ENCODE results near the gene IFFO2. TPM values are rescaled to one million over a fixed set of nuclear protein-coding genes. Genes with fewer than 3 reads are reported as not detected.
A peak's percentile ranks its signal among the peaks of the same experiment; 100 is the strongest.

Gene IFFO2
- total and polyA plus RNA-seq, 2 of the 13 experiments (the other 11 are each of a cell fraction or from before 2014, with no cell fraction given), result 7.3 to 16.7 TPM

DNA sequence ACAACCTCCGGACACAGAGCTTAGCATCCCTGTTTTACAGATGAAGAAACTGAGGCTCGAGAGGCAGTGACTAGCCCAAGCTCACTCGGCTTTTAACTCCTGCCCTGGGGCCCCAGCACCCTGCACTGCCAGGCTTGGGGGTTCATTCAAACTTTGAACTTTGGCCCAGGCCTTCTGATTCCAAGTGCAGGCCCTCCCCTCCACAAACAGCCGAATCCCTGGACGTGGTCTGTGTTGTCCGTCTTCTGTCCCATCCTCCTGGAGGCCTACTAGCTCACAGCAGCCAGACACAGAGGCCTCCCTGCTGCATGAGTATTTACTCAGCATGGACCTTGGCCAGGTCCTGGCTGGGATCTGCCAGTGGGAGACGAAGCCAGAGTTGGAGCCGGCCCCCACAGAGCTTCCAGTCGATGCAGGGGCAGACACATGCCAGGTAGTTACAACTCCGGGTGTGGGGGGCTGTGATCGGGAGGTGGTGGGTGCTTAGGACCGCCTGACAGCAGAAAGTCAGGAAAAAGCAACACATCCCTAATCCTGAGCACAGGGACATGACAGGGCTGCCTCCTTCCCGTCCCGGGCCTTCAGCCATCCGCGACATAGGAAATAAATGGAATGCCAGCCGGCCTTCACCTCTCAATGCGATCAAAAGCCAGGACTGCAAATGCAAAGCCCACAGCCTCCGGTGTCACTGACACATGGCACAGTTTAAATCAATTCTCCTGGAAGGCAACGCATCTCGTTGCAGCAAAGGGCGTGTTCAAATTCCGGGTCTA is 7.4 kb downstream of the IFFO2 start (continued):
- TF ChIP-seq, protein P1, sequence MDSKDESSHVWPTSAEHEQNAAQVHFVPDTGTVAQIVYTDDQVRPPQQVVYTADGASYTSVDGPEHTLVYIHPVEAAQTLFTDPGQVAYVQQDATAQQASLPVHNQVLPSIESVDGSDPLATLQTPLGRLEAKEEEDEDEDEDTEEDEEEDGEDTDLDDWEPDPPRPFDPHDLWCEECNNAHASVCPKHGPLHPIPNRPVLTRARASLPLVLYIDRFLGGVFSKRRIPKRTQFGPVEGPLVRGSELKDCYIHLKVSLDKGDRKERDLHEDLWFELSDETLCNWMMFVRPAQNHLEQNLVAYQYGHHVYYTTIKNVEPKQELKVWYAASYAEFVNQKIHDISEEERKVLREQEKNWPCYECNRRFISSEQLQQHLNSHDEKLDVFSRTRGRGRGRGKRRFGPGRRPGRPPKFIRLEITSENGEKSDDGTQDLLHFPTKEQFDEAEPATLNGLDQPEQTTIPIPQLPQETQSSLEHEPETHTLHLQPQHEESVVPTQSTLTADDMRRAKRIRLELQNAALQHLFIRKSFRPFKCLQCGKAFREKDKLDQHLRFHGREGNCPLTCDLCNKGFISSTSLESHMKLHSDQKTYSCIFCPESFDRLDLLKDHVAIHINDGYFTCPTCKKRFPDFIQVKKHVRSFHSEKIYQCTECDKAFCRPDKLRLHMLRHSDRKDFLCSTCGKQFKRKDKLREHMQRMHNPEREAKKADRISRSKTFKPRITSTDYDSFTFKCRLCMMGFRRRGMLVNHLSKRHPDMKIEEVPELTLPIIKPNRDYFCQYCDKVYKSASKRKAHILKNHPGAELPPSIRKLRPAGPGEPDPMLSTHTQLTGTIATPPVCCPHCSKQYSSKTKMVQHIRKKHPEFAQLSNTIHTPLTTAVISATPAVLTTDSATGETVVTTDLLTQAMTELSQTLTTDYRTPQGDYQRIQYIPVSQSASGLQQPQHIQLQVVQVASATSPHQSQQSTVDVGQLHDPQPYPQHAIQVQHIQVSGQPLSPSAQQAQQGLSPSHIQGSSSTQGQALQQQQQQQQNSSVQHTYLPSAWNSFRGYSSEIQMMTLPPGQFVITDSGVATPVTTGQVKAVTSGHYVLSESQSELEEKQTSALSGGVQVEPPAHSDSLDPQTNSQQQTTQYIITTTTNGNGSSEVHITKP (CRISPR knock-in tag; IDR thresholded peaks at IDR 0.05; ENCODE audit: low read depth), result peak; percentile 32; the same call in 1 of the 2 replicates
- TF ChIP-seq, protein P2, sequence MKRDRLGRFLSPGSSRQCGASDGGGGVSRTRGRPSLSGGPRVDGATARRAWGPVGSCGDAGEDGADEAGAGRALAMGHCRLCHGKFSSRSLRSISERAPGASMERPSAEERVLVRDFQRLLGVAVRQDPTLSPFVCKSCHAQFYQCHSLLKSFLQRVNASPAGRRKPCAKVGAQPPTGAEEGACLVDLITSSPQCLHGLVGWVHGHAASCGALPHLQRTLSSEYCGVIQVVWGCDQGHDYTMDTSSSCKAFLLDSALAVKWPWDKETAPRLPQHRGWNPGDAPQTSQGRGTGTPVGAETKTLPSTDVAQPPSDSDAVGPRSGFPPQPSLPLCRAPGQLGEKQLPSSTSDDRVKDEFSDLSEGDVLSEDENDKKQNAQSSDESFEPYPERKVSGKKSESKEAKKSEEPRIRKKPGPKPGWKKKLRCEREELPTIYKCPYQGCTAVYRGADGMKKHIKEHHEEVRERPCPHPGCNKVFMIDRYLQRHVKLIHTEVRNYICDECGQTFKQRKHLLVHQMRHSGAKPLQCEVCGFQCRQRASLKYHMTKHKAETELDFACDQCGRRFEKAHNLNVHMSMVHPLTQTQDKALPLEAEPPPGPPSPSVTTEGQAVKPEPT (CRISPR knock-in tag; IDR thresholded peaks at IDR 0.05; ENCODE audit: low read depth), result peak; percentile 50
- TF ChIP-seq DMAP1 (CRISPR knock-in tag; IDR thresholded peaks at IDR 0.05) (peak; percentile 68; the same call in 1 of the 2 replicates), ZNF12 (CRISPR knock-in tag; IDR thresholded peaks at IDR 0.05) (peak; percentile 86), TEAD2 (CRISPR knock-in tag; IDR thresholded peaks at IDR 0.05) (no peak), ZNF468 (CRISPR knock-in tag; IDR thresholded peaks at IDR 0.05) (0 out of 2 replicates have a peak, but pooled peaks have one; percentile 6), ZNF207 (IDR thresholded peaks at IDR 0.05; ENCODE audit: borderline replicate concordance) (no peak), SATB2 (CRISPR knock-in tag; IDR thresholded peaks at IDR 0.05) (peak; percentile 77; the same call in 1 of the 2 replicates), CREB1 (IDR thresholded peaks at IDR 0.05) (no peak), CREB1 (CRISPR knock-in tag; IDR thresholded peaks at IDR 0.05) (peak; percentile 81), HDAC6 (IDR thresholded peaks at IDR 0.05; ENCODE audit: low read depth, low read length) (no peak), TBL1XR1 (IDR thresholded peaks at IDR 0.05; ENCODE audit: borderline replicate concordance, low read length, partially characterized antibody) (peak; percentile 8), ZNF136 (CRISPR knock-in tag; IDR thresholded peaks at IDR 0.05; ENCODE audit: low read depth) (peak; percentile 66; the same call in 1 of the 2 replicates), FLYWCH1 (CRISPR knock-in tag; IDR thresholded peaks at IDR 0.05) (no peak)
- TF ChIP-seq, protein P3, sequence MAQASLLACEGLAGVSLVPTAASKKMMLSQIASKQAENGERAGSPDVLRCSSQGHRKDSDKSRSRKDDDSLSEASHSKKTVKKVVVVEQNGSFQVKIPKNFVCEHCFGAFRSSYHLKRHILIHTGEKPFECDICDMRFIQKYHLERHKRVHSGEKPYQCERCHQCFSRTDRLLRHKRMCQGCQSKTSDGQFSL (CRISPR knock-in tag; IDR thresholded peaks at IDR 0.05), result peak; percentile 77; the same call in 1 of the 2 replicates
- TF ChIP-seq, protein P4, sequence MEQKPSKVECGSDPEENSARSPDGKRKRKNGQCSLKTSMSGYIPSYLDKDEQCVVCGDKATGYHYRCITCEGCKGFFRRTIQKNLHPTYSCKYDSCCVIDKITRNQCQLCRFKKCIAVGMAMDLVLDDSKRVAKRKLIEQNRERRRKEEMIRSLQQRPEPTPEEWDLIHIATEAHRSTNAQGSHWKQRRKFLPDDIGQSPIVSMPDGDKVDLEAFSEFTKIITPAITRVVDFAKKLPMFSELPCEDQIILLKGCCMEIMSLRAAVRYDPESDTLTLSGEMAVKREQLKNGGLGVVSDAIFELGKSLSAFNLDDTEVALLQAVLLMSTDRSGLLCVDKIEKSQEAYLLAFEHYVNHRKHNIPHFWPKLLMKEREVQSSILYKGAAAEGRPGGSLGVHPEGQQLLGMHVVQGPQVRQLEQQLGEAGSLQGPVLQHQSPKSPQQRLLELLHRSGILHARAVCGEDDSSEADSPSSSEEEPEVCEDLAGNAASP (CRISPR knock-in tag; IDR thresholded peaks at IDR 0.05; ENCODE audit: borderline replicate concordance), result peak; percentile 66; the same call in 1 of the 2 replicates
- TF ChIP-seq, protein P5, sequence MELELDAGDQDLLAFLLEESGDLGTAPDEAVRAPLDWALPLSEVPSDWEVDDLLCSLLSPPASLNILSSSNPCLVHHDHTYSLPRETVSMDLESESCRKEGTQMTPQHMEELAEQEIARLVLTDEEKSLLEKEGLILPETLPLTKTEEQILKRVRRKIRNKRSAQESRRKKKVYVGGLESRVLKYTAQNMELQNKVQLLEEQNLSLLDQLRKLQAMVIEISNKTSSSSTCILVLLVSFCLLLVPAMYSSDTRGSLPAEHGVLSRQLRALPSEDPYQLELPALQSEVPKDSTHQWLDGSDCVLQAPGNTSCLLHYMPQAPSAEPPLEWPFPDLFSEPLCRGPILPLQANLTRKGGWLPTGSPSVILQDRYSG (CRISPR knock-in tag; IDR thresholded peaks at IDR 0.05), result 0 out of 2 replicates have a peak, but pooled peaks have one; percentile 27
- TF ChIP-seq, protein P6, sequence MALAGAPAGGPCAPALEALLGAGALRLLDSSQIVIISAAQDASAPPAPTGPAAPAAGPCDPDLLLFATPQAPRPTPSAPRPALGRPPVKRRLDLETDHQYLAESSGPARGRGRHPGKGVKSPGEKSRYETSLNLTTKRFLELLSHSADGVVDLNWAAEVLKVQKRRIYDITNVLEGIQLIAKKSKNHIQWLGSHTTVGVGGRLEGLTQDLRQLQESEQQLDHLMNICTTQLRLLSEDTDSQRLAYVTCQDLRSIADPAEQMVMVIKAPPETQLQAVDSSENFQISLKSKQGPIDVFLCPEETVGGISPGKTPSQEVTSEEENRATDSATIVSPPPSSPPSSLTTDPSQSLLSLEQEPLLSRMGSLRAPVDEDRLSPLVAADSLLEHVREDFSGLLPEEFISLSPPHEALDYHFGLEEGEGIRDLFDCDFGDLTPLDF (CRISPR knock-in tag; IDR thresholded peaks at IDR 0.05), result peak; percentile 42; the same call in 1 of the 2 replicates
- TF ChIP-seq, protein P7, sequence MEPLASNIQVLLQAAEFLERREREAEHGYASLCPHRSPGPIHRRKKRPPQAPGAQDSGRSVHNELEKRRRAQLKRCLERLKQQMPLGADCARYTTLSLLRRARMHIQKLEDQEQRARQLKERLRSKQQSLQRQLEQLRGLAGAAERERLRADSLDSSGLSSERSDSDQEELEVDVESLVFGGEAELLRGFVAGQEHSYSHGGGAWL (CRISPR knock-in tag; IDR thresholded peaks at IDR 0.05), result peak; percentile 53; the same call in 1 of the 2 replicates
